ENCODE measurements around the gene UBXN7. TPM values are rescaled to one million over a fixed set of nuclear protein-coding genes. Genes with fewer than 3 reads are reported as not detected.
"Not testable (repeated sequence)": the region's sequence is repeated elsewhere in the genome, so short reads cannot be mapped to it uniquely, and the experiment has no call there.

The UBXN7 gene
- total and polyA plus RNA-seq, 2 experiments from 2014 or later = 13.9 to 40.2 TPM

- Histone ChIP-seq H3K27ac (no peak overlapping the region), H3K27me3 (replicated peaks; ENCODE audit: insufficient read depth) (no peaks in the 10 kb centered on the region), H3K36me3 (ENCODE audit: low read depth) (no peaks in the 10 kb centered on the region), H3F3A (ENCODE audit: insufficient read depth) (no peaks in the 10 kb centered on the region), H2AFZ (no peak overlapping the region), H3K9ac (no peak overlapping the region), H4K20me1 (ENCODE audit: insufficient read depth) (no peaks in the 10 kb centered on the region), H3K9me3 (ENCODE audit: low read depth) (no peaks in the 10 kb centered on the region), H3K79me2 (ENCODE audit: insufficient read depth) (peaks cover 10% of the 10 kb centered on the region; the same call in 1 of the 2 replicates), H3K4me2 (ENCODE audit: unreplicated experiment) (no peak overlapping the region), H3K4me3 (no peak overlapping the region), H3K9me2 (ENCODE audit: insufficient read depth) (no peaks in the 10 kb centered on the region), H3K4me1 (ENCODE audit: insufficient read depth) (peaks cover 5% of the 10 kb centered on the region; the same call in 1 of the 2 replicates)
- in situ Hi-C loops (cut with MboI) = no loop called here
- no peak for TF ChIP-seq EZH2 (IDR thresholded peaks at IDR 0.05; ENCODE audit: insufficient read depth, poor library complexity, severe bottlenecking)
- no peak for TF ChIP-seq EZH2phosphoT487 (IDR thresholded peaks at IDR 0.05; ENCODE audit: insufficient read depth, low read depth)
- WGBS, 2 experiments (ENCODE audit: low coverage in 1 of 2, low lambda C conversion rate in 2 of 2, missing lambda C conversion rate in 2 of 2) = 85 to 86% methylated on average over 10 to 11 of the region's 11 CpGs
- no peak for DNase-seq
Observed at GRCh38 chr3:196321162-196321561, 111.1 kb downstream of the UBXN7 start.

- TF ChIP-seq EZH2 (IDR thresholded peaks at IDR 0.05; ENCODE audit: insufficient read depth, poor library complexity, severe bottlenecking) (no peak), EZH2phosphoT487 (IDR thresholded peaks at IDR 0.05; ENCODE audit: insufficient read depth, low read depth) (no peak)
- 70 to 75% methylated on average over 3 of the region's 3 CpGs for WGBS, 2 experiments (ENCODE audit: low coverage in 1 of 2, low lambda C conversion rate in 2 of 2, missing lambda C conversion rate in 2 of 2)
- Histone ChIP-seq H3K79me2 (ENCODE audit: insufficient read depth) (peaks cover 10% of the 10 kb centered on the region; the same call in 1 of the 2 replicates), H3F3A (ENCODE audit: insufficient read depth) (0 out of 2 replicates have a peak, but pooled peaks cover 3% of the 10 kb centered on the region), H3K4me2 (ENCODE audit: unreplicated experiment) (no peak overlapping the region), H3K36me3 (ENCODE audit: low read depth) (no peaks in the 10 kb centered on the region), H3K9me3 (ENCODE audit: low read depth) (no peaks in the 10 kb centered on the region), H3K27ac (no peak overlapping the region), H3K4me1 (ENCODE audit: insufficient read depth) (peaks cover 5% of the 10 kb centered on the region; the same call in 1 of the 2 replicates), H3K4me3 (no peak overlapping the region), H3K9ac (no peak overlapping the region), H4K20me1 (ENCODE audit: insufficient read depth) (no peaks in the 10 kb centered on the region), H2AFZ (no peak overlapping the region), H3K27me3 (replicated peaks; ENCODE audit: insufficient read depth) (no peaks in the 10 kb centered on the region), H3K9me2 (ENCODE audit: insufficient read depth) (no peaks in the 10 kb centered on the region)
- in situ Hi-C loops (cut with MboI) = no loop called here
- DNase-seq = no peak
Observed at GRCh38 chr3:196320137-196320536, 112.1 kb downstream of the UBXN7 start.

- Histone ChIP-seq H2AFZ (peak within 1 kb of the TSS; percentile 96), H3K9me2 (ENCODE audit: insufficient read depth) (no peaks in the 10 kb centered on the region), H3K9ac (peak within 1 kb of the TSS; percentile 92), H3K4me1 (ENCODE audit: insufficient read depth) (peaks cover 5% of the 10 kb centered on the region; the same call in 1 of the 2 replicates), H3K36me3 (ENCODE audit: low read depth) (no peaks in the 10 kb centered on the region), H3K27ac (peak within 1 kb of the TSS; percentile 89), H3K27me3 (replicated peaks; ENCODE audit: insufficient read depth) (no peaks in the 10 kb centered on the region), H4K20me1 (ENCODE audit: insufficient read depth) (no peaks in the 10 kb centered on the region), H3F3A (ENCODE audit: insufficient read depth) (0 out of 2 replicates have a peak, but pooled peaks cover 3% of the 10 kb centered on the region), H3K79me2 (ENCODE audit: insufficient read depth) (peaks cover 10% of the 10 kb centered on the region; the same call in 1 of the 2 replicates), H3K4me2 (ENCODE audit: unreplicated experiment) (peak within 1 kb of the TSS; percentile 80), H3K9me3 (ENCODE audit: low read depth) (no peaks in the 10 kb centered on the region), H3K4me3 (peak within 1 kb of the TSS; percentile 86)
- in situ Hi-C loops (cut with MboI) = no loop called here
- peak; percentile 97 for DNase-seq
- WGBS, 2 experiments (ENCODE audit: low coverage in 1 of 2, low lambda C conversion rate in 2 of 2, missing lambda C conversion rate in 2 of 2) = 1% methylated on average over 55 to 88 of the region's 92 CpGs
- TF ChIP-seq EZH2phosphoT487 (IDR thresholded peaks at IDR 0.05; ENCODE audit: insufficient read depth, low read depth) = no peak
- no peak for TF ChIP-seq EZH2 (IDR thresholded peaks at IDR 0.05; ENCODE audit: insufficient read depth, poor library complexity, severe bottlenecking)
Observed at GRCh38 chr3:196317687-196318467, 114.3 kb downstream of the UBXN7 start, which contains the start of gene DYNLT2B. Gene DYNLT2B, minus strand, starts transcription at chr3:196318240. Its CDS starts 88 bp downstream, at chr3:196318152.

- H3K9me3 ChIP-seq (ENCODE audit: low read depth); H3K9me2 ChIP-seq (ENCODE audit: insufficient read depth); H3K36me3 ChIP-seq (ENCODE audit: low read depth); H3K79me2 ChIP-seq (ENCODE audit: insufficient read depth); H4K20me1 ChIP-seq (ENCODE audit: insufficient read depth); H3K27me3 ChIP-seq (replicated peaks; ENCODE audit: insufficient read depth); DNase-seq; H3F3A ChIP-seq (ENCODE audit: insufficient read depth); H3K4me1 ChIP-seq (ENCODE audit: insufficient read depth); in situ Hi-C loops (cut with MboI): not testable (repeated sequence)
- Histone ChIP-seq H3K4me3 (peak overlapping the region; percentile 86), H2AFZ (peak overlapping the region; percentile 96), H3K4me2 (ENCODE audit: unreplicated experiment) (peak overlapping the region; percentile 80), H3K9ac (peak overlapping the region; percentile 92), H3K27ac (peak overlapping the region; percentile 89)
- WGBS, 2 experiments (ENCODE audit: low coverage in 1 of 2, low lambda C conversion rate in 2 of 2, missing lambda C conversion rate in 2 of 2) = 8 to 15% methylated on average over 12 to 17 of the region's 17 CpGs
Observed at GRCh38 chr3:196316799-196317686, 115.2 kb downstream of the UBXN7 start.

Measured in GM23248 (cell line).